ENCODE results near the gene AUH. TPM values are rescaled to one million over a fixed set of nuclear protein-coding genes. Genes with fewer than 3 reads are reported as not detected.

The AUH gene
- total RNA-seq, 1 donor from 2014 or later: 14.0 TPM

DNA sequence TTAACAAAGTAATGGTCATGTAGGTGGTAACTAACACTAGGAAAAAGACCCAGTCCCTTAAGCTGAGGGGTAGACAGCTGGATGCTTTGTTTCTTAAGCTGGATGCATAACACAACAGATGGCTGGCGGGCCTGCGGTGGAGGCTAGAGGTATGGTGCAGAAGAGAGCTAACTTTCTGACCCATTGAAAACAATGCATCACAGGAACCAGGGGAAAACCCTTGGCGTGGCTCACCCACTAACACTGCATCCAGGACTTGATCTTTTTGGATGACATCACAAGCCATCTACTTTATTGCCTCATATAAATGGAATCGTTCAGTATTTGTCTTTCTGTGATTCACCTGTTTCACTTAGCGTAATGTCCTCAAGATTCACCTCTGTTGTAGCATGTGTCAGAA lies 138.7 kb downstream of the AUH start:
- no peak for ATAC-seq (ENCODE audit: low read depth)

DNA sequence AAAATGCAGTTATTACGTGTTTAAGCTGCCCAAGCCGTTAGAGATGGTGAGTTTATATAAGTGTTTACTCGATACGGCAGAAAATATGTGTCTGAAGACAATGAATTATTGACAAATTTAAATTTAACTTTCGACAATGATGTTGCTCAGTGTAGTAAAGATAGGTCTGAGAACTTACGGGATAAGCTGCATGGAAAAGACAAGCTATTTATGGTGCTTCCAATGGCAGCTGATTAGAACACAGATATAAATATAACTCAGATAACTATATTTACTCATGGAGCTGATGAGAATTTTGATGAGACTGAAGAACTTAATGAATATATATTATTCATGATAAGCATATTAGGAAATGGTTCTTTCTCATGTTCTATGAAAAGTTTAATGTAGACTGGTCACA lies 139.3 kb downstream of the AUH start:
- ChIA-PET POLR2A (no interaction called here), CTCF (no interaction called here)
- Mint-ChIP-seq H3K4me1 (no peaks in the 10 kb centered on the region), H3K4me3 (no peak overlapping the region), H3K27ac (no peak overlapping the region), H3K27me3 (no peaks in the 10 kb centered on the region), H3K9me3 (no peaks in the 10 kb centered on the region), H3K36me3 (ENCODE audit: low read depth) (peaks cover 25% of the 10 kb centered on the region)
- no peak for ATAC-seq (ENCODE audit: low read depth)
- intact Hi-C loops (cut with micrococcal nuclease): no loop called here
- TF ChIP-seq, protein P1, sequence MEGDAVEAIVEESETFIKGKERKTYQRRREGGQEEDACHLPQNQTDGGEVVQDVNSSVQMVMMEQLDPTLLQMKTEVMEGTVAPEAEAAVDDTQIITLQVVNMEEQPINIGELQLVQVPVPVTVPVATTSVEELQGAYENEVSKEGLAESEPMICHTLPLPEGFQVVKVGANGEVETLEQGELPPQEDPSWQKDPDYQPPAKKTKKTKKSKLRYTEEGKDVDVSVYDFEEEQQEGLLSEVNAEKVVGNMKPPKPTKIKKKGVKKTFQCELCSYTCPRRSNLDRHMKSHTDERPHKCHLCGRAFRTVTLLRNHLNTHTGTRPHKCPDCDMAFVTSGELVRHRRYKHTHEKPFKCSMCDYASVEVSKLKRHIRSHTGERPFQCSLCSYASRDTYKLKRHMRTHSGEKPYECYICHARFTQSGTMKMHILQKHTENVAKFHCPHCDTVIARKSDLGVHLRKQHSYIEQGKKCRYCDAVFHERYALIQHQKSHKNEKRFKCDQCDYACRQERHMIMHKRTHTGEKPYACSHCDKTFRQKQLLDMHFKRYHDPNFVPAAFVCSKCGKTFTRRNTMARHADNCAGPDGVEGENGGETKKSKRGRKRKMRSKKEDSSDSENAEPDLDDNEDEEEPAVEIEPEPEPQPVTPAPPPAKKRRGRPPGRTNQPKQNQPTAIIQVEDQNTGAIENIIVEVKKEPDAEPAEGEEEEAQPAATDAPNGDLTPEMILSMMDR (IDR thresholded peaks at IDR 0.05): no peak
- no peak for DNase-seq

More for the DNA sequence above, 138.7 kb downstream of the AUH start:
- H3K9me3 Mint-ChIP-seq: no peaks in the 10 kb centered on the region
- H3K4me3 Mint-ChIP-seq: no peak overlapping the region
- no peak overlapping the region for H3K27ac Mint-ChIP-seq
- peaks cover 25% of the 10 kb centered on the region for H3K36me3 Mint-ChIP-seq (ENCODE audit: low read depth)
- TF ChIP-seq, protein P1 (IDR thresholded peaks at IDR 0.05): no peak
- ChIA-PET POLR2A (no interaction called here), CTCF (no interaction called here)
- DNase-seq: no peak
- no peaks in the 10 kb centered on the region for H3K4me1 Mint-ChIP-seq
- intact Hi-C loops (cut with micrococcal nuclease): no loop called here
- no peaks in the 10 kb centered on the region for H3K27me3 Mint-ChIP-seq

DNA sequence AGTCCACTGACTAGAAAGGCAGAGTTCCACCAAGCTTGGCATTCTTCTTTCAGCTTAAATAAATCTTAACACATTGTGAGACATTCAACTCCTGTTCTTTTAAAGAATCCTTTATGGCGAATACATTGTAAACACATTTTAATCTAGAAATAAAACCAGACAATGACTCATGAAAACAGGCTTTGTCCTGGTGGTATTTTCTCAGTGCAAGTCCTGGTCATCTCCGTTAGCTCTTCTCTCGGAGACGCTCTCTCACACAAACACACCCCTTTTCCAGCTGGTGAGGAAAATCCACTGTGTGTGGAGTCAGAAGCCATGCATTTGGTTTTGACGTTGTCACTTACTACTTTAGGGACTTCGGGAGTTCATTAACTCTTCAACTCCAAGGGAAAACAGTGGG lies 140.4 kb downstream of the AUH start:
- no peaks in the 10 kb centered on the region for H3K27me3 Mint-ChIP-seq
- H3K36me3 Mint-ChIP-seq (ENCODE audit: low read depth): peaks cover 28% of the 10 kb centered on the region
- DNase-seq (no peak), ATAC-seq (ENCODE audit: low read depth) (no peak)
- H3K9me3 Mint-ChIP-seq: no peaks in the 10 kb centered on the region
- TF ChIP-seq, protein P1 (IDR thresholded peaks at IDR 0.05): no peak
- intact Hi-C loops (cut with micrococcal nuclease): no loop called here
- no peak overlapping the region for H3K4me3 Mint-ChIP-seq
- no peak overlapping the region for H3K27ac Mint-ChIP-seq
- ChIA-PET CTCF (no interaction called here), POLR2A (no interaction called here)
- no peaks in the 10 kb centered on the region for H3K4me1 Mint-ChIP-seq

DNA sequence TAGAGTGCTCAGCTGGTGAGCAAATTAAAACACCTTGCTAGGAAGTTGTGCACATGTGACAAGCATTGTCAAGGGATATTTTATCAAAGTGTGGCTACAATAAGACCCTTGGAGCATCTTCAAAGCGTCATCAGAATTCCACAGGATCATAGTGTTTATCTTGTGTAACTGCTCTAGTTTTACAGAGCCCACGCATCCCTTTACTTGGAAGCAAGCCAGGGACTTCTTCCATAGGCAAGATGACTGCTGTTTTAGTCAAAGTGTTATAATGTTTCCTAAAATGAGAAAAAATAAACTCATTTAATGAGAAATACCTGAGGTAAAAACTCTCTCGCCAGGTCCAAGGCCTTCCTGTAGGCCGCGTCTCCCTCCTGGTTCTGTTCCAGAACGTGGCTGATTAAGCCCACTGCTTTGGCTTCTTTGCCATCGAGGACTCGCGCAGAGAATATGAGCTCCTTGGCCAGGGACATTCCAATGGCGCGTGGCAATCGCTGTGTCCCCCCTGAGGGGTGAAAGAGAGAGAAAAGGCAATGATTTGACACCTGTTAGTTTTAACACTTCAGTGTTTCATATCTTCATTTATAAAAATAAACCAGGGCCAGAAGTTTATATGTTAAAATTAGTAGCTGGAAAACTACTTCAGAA lies 141.1 kb downstream of the AUH start:
- peaks cover 28% of the 10 kb centered on the region for H3K36me3 Mint-ChIP-seq (ENCODE audit: low read depth)
- H3K4me3 Mint-ChIP-seq: no peak overlapping the region
- H3K27ac Mint-ChIP-seq: no peak overlapping the region
- intact Hi-C loops (cut with micrococcal nuclease): no loop called here
- H3K4me1 Mint-ChIP-seq: no peaks in the 10 kb centered on the region
- no peaks in the 10 kb centered on the region for H3K9me3 Mint-ChIP-seq
- POLR2A ChIA-PET: no interaction called here
- DNase-seq (no peak), ATAC-seq (ENCODE audit: low read depth) (no peak)
- no peaks in the 10 kb centered on the region for H3K27me3 Mint-ChIP-seq
- TF ChIP-seq, protein P1 (IDR thresholded peaks at IDR 0.05): no peak
- CTCF ChIA-PET: no interaction called here

DNA sequence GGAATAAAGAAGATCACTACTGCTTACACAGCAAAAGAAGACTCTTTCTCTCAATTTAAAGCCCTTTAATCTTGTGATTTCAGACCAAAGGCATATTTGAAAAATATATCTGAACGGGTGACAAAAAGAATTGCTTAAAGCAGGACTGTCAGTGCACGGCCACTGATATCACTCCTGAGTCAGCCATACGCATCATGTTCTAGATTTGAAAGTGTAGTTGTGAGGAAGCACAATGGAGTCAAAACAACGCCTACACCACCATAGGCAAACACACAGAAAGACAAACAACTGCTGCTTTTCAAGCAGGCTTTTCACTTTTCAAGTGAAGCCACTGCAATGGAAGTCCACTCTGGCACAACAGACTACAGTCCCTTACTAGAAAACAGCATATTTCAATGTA lies 141.7 kb downstream of the AUH start:
- no peak for ATAC-seq (ENCODE audit: low read depth)
- no peak overlapping the region for H3K4me3 Mint-ChIP-seq
- TF ChIP-seq, protein P1 (IDR thresholded peaks at IDR 0.05): no peak
- intact Hi-C loops (cut with micrococcal nuclease): no loop called here
- no peaks in the 10 kb centered on the region for H3K27me3 Mint-ChIP-seq
- no peak for DNase-seq
- no peaks in the 10 kb centered on the region for H3K4me1 Mint-ChIP-seq
- no peak overlapping the region for H3K27ac Mint-ChIP-seq
- POLR2A ChIA-PET: no interaction called here
- no peaks in the 10 kb centered on the region for H3K9me3 Mint-ChIP-seq
- peaks cover 28% of the 10 kb centered on the region for H3K36me3 Mint-ChIP-seq (ENCODE audit: low read depth)
- CTCF ChIA-PET: no interaction called here

Measured in activated B cell treated with CpG ODN at 0.5 μM for 24 hours (primary cell).